ENCODE measurements around the gene BICD2.
A peak's percentile ranks its signal among the peaks of the same experiment; 100 is the strongest.

The BICD2 gene

GRCh38 chr9:92728831-92729734, 35.5 kb downstream of the BICD2 start:
- H3K27ac ChIP-seq (ENCODE audit: low read depth, low read length), result peak overlapping the region; percentile 90
- peaks cover 38% of the 10 kb centered on the region for H3K79me2 ChIP-seq (ENCODE audit: insufficient read depth, low read length)
- peak overlapping the region; percentile 32 for H3K4me3 ChIP-seq (ENCODE audit: insufficient read depth, low read length, poor library complexity, severe bottlenecking)
- no peak for TF ChIP-seq CTCF (IDR thresholded peaks at IDR 0.05; ENCODE audit: insufficient read depth, low read length, poor library complexity, severe bottlenecking)
- no peak for TF ChIP-seq EZH2phosphoT487 (conservative IDR thresholded peaks at IDR 0.05; ENCODE audit: low read length)
- peaks cover 27% of the 10 kb centered on the region for H3F3A ChIP-seq (ENCODE audit: insufficient read depth)
- no peaks in the 10 kb centered on the region for H3K9me2 ChIP-seq (replicated peaks; ENCODE audit: insufficient read depth, low read length)
- no peaks in the 10 kb centered on the region for H3K27me3 ChIP-seq (ENCODE audit: low read length)
- H2AFZ ChIP-seq (ENCODE audit: low read depth, low read length, severe bottlenecking), result no peak overlapping the region
- H3K36me3 ChIP-seq (ENCODE audit: low read length), result peaks cover 9% of the 10 kb centered on the region; the same call in 1 of the 2 replicates
- H3K4me2 ChIP-seq (ENCODE audit: low read depth, low read length, poor library complexity, severe bottlenecking), result peak overlapping the region; percentile 72
- no peaks in the 10 kb centered on the region for H3K9me3 ChIP-seq (ENCODE audit: insufficient read depth, low read length)
- peaks cover 5% of the 10 kb centered on the region; the same call in 1 of the 2 replicates for H4K20me1 ChIP-seq (ENCODE audit: low read depth, low read length)
- H3K9ac ChIP-seq (ENCODE audit: low read length), result peak overlapping the region; percentile 32

GRCh38 chr9:92727716-92728700, 36.6 kb downstream of the BICD2 start:
- H3K79me2 ChIP-seq (ENCODE audit: insufficient read depth, low read length), result peaks cover 40% of the 10 kb centered on the region
- peak overlapping the region; percentile 72 for H3K4me2 ChIP-seq (ENCODE audit: low read depth, low read length, poor library complexity, severe bottlenecking)
- H2AFZ ChIP-seq (ENCODE audit: low read depth, low read length, severe bottlenecking), result no peak overlapping the region
- H4K20me1 ChIP-seq (ENCODE audit: low read depth, low read length), result peaks cover 5% of the 10 kb centered on the region; the same call in 1 of the 2 replicates
- H3K9me2 ChIP-seq (replicated peaks; ENCODE audit: insufficient read depth, low read length), result no peaks in the 10 kb centered on the region
- peak overlapping the region; percentile 90 for H3K27ac ChIP-seq (ENCODE audit: low read depth, low read length)
- no peak for TF ChIP-seq CTCF (IDR thresholded peaks at IDR 0.05; ENCODE audit: insufficient read depth, low read length, poor library complexity, severe bottlenecking)
- no peak for TF ChIP-seq EZH2phosphoT487 (conservative IDR thresholded peaks at IDR 0.05; ENCODE audit: low read length)
- peaks cover 32% of the 10 kb centered on the region for H3F3A ChIP-seq (ENCODE audit: insufficient read depth)
- H3K27me3 ChIP-seq (ENCODE audit: low read length), result no peaks in the 10 kb centered on the region
- peaks cover 9% of the 10 kb centered on the region; the same call in 1 of the 2 replicates for H3K36me3 ChIP-seq (ENCODE audit: low read length)
- peak overlapping the region; percentile 32; the same call in 1 of the 2 replicates for H3K9ac ChIP-seq (ENCODE audit: low read length)
- no peaks in the 10 kb centered on the region for H3K9me3 ChIP-seq (ENCODE audit: insufficient read depth, low read length)
- peak overlapping the region; percentile 32 for H3K4me3 ChIP-seq (ENCODE audit: insufficient read depth, low read length, poor library complexity, severe bottlenecking)

GRCh38 chr9:92726971-92727715, 37.5 kb downstream of the BICD2 start:
- H3K9ac ChIP-seq (ENCODE audit: low read length), result no peak overlapping the region
- H3K79me2 ChIP-seq (ENCODE audit: insufficient read depth, low read length), result peaks cover 39% of the 10 kb centered on the region
- TF ChIP-seq CTCF (IDR thresholded peaks at IDR 0.05; ENCODE audit: insufficient read depth, low read length, poor library complexity, severe bottlenecking) (no peak), EZH2phosphoT487 (conservative IDR thresholded peaks at IDR 0.05; ENCODE audit: low read length) (no peak)
- peaks cover 5% of the 10 kb centered on the region; the same call in 1 of the 2 replicates for H4K20me1 ChIP-seq (ENCODE audit: low read depth, low read length)
- H3K27ac ChIP-seq (ENCODE audit: low read depth, low read length), result peak overlapping the region; percentile 90
- no peak overlapping the region for H3K4me3 ChIP-seq (ENCODE audit: insufficient read depth, low read length, poor library complexity, severe bottlenecking)
- no peaks in the 10 kb centered on the region for H3K9me2 ChIP-seq (replicated peaks; ENCODE audit: insufficient read depth, low read length)
- H3K9me3 ChIP-seq (ENCODE audit: insufficient read depth, low read length), result no peaks in the 10 kb centered on the region
- peaks cover 9% of the 10 kb centered on the region; the same call in 1 of the 2 replicates for H3K36me3 ChIP-seq (ENCODE audit: low read length)
- H3K27me3 ChIP-seq (ENCODE audit: low read length), result no peaks in the 10 kb centered on the region
- no peak overlapping the region for H2AFZ ChIP-seq (ENCODE audit: low read depth, low read length, severe bottlenecking)
- H3F3A ChIP-seq (ENCODE audit: insufficient read depth), result peaks cover 32% of the 10 kb centered on the region
- H3K4me2 ChIP-seq (ENCODE audit: low read depth, low read length, poor library complexity, severe bottlenecking), result peak overlapping the region; percentile 72
